Smooth muscle cell of the brain vasculature (primary cell): ENCODE measurements around the gene POLR3G.

ENCODE experiments used
- DNase-seq: peaks from one replicate; pipeline ENCODE4 v3.0.0-alpha.2; 2012; ENCODE audit warnings: low read depth, low spot score

POLR3G gene

DNA sequence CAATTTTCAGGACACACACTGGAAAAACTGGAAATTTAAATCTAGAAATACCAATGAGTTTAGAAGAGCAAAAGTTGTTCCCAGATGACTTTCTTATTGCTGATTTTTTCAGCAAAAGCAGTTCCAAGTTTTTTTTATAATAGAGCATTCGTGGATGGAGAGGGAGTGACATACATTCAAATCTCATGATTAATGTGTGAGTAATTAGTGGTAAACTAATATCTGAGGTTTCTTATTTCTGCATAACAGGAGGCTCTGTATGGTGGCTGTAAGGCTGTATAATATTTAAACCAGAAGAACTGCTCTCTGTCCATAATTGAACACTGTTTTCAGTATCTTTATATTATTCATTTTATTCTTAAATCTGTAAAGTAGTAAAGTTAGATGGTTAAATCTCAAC lies 28.9 kb downstream of the POLR3G start:
- DNase-seq, result no peak

DNA sequence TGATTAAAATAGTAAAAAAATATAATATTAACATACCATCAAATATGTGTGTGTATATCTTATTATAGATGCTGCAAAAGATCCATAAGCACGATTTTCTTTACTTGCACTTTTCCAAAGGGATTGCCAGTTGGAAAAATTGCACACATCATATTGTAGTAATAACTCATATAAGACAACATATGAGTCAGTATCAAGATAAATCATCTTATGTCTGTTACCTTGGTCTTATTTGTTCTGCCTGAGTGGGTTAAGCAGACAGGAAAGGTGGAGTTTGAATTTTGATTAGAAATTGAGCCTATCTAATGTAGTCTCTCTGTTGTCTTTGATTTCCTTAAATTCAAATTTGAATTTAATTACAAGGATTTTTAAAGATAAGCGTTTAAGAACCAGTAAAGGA lies 30.1 kb downstream of the POLR3G start:
- DNase-seq, result no peak

DNA sequence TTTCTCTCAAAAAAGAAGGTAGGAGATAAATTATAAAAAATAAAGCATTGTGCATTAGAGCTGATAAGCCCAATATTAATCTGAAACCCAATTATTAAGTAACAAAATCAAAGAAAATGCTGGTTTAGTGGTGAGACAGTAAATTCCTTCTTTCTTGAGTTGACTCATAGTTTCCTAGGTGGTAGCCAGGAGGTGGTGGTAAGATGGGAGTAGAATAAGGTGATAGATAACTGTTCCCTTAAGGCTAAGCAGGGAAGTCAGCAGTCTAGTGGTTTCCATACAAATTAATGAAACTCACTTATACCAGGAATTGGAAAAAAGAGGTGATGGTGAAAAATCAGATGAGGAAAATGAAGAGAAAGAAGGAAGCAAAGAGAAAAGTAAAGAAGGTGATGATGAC lies 31.6 kb downstream of the POLR3G start:
- no peak for DNase-seq

DNA sequence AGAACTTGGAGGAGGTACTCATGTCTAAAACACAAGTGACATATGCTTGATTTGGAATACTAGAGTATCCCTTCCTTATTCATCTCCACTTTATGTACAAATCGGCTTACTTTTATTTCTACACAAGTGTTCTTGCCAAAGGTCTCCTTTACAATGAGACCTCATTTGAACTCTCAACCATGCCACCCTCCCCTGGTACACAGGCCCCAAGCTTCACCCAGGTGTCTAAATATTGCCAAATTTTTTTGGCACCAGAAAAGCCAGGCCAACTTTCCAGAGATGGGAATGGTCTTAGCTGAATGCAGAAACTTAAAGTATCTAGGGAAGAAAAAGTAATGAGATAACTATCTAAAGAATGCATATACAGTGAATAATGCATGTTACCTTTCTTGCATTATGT lies 35.8 kb downstream of the POLR3G start:
- no peak for DNase-seq

DNA sequence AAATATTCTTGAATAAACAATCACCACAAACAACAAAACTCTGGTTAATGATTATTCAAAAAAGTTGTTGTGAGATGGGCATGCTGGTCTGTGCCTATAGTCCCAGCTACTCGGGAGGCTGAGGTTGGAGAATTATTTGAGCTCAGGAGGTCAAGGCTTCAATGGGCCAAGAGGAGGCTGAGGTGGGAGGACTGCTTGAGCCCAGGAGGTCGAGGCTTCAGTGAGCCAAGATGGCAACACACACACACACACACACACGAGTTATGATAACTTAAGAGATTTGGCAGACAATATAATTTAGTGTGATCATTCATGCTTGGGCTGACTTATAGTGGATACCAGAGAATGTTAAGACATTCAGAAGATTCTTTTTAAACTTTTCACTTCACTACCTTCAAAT lies 39.9 kb downstream of the POLR3G start:
- no peak for DNase-seq

DNA sequence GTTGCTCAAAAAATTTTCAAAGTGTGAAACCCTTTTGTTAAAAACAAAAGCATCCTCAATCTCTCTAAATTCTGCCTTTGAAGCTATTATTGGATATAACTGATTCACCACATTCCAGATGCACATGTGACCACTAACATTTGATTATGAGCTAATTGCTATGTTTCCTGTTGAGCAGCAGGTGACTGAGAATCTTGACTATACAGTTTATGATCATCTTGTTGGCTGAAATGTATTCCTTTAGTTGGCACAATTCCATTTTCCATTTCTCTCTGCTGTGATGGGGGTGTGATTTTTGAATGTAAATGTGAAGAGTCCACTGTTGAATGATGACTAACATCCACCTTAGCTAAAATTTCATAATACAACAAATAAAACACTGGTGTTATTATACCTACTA lies 44.0 kb downstream of the POLR3G start:
- no peak for DNase-seq

DNA sequence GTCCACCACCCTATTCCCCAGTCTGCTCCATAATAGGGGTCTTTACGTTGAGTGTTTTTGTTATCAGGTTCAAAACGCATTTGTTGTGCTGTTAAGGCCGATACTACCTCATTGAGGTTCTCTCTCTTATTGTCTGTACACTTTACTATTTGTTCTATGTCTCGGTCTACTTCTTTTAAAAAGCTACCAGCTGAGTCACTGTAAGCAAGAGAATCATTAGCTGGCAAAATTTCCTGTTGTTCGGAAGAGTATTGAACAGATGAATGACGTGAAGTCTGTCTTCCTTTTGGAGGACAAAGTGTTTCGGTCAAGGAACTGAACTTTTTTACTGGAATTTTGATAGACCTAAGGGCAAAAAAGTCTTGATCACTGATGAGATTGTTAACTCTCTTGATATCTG lies 44.4 kb downstream of the POLR3G start:
- no peak for DNase-seq

DNA sequence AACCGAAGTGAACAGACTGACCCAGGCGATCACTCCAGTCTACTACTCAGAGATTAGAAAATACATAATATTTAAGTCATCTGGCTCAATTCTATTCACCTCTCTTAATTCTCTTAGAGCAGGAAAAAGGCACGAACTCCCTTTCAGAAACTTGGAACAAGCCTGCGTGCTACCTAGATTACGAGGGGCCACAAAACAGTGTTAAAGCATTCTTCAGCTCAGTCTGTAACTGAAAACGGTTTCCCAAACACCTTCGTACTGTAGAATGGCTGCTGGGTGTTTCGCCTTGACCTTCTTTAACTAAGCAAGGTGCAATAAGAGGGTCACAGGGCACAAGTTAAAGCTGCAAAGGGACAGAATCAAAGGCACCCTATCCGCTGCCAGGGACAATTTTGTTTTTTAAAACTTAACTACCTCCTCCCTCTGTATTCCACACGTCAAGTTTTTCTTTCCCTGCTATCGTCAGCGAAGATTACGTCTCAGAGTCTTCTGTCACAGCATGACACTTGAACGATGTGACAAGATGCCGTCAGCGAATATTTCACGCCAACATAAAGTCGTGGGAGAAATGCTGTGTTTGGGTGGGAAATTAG lies 54.0 kb downstream of the POLR3G start:
- no peak for DNase-seq

DNA sequence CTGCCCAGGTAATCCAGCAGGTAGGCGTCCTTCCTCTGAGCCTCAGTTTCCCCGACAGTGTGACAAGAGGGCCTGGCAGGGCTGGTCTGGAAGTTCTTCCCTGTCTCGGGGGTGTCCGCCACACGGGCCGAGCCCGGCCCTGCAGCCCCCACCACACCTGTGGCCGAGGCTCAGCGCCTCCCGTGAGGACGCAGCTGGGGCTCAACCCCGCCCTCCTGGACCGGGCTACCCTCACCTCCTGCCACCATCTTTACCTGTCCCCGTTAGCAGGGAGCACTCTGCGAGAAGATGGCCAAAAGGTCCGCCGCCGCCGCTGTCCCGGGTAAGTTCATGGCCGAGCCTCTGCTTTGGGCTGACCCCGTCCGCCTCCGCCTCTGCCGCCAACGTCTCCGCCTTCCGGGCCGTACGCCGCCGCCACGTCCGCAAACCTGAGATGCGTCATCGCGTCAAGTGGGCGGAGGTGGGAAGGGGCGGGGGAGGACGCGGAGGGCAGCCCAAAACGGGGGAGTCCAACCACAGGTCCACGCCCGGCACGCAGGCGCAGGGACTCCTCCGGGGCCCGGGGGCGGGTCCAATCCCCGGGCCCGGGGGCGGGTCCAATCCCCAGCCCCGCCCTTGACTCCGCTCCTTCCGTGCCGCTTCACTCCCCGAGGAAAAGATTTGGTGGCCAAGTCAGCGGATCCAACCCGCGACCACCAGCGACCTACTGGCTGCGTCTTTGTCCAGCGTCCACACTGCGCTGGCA lies 54.7 kb downstream of the POLR3G start, which contains the start of gene LYSMD3:
LYSMD3 (minus strand) TSS at position 391 of the 745 bp plus-strand sequence. CDS start 4,295 bp downstream, outside the sequence.
- DNase-seq, result peak; percentile 93

DNA sequence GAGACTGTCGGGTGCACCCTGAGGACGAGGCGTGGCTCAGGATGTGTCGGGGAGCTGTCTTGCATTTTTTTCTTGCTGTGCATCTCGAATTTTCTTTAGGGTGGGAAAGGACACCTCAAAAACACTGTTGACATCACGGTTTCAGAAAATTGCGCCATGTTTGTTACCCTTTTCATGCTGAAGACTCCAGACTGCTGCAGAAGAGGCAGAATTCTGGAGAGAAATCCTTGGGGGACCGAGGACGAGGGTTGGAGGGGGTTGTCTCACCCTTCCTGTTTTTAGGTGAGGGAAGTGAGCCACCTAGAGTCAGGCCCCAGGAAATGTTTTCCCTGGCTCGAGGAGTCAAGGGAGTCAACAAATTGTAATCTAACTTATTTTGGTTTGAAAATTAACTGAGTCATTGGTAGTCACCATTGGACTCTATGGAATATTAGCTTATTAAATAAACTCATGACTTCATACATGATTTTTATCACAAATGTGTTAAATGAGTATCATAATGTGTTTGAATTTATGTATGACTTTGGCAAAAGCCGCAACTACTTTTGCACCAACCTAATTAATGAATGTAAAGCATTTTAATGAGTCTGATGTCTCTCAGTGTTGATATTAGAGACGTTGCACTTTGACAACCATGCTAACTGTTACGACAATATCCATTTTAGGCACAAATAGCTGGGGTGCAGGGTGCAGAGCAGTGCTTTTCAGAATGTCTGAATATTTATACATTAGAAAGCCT lies 55.4 kb downstream of the POLR3G start:
- peak; percentile 37 for DNase-seq

DNA sequence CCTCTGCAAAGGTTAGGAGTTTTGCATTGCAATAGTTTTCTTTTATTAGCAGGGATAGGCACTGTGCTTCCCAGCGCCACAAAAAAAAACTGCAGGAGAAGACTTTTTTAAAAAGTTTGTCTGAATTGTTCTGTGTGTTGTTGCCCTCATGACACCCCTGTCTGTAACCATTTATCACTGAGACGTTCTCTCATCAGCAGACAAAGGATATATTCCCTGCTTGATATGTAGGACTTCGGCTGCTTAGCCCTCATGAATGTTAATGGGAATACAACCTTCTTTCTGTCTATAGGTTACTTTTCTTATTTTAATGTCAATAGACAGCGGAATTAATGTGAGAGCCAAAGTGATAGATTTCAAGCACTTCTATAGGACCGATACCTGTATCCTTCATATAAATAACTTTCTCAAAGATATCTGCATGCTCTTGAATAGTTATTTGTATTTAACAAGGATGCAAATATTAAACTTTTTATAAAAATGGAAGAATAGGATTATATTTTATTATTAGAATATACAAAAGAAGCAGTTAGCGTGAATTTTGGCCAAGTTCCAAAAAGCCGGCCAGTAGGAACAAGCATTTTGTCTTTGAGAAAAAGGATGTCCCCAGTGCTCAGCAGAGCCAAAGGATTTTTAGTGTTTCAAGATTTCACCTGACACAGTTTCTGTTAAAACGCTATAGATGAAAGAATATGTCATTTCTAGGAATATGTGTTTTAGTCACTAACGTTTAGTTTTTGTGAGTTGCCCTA lies 56.2 kb downstream of the POLR3G start:
- DNase-seq, result no peak

DNA sequence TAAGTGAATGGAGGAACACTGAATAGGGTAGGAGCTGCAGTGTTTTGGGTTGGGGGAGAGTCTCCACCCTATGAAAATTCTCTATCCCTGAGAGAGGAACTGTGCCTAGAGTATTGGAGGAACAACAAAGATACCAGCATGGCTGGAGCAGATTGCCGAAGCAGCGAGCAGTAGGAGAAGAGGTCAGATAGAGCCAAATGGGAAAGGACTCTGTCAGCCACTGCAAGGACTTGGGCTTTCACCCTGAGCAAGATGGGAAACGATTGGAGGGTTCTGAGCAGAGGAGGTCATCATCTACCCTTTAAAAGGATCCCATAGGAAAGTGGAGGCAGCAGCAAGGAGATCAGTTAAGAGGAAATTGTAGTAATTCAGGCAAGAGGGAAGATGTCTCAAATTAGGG lies 59.1 kb downstream of the POLR3G start:
- DNase-seq, result no peak

DNA sequence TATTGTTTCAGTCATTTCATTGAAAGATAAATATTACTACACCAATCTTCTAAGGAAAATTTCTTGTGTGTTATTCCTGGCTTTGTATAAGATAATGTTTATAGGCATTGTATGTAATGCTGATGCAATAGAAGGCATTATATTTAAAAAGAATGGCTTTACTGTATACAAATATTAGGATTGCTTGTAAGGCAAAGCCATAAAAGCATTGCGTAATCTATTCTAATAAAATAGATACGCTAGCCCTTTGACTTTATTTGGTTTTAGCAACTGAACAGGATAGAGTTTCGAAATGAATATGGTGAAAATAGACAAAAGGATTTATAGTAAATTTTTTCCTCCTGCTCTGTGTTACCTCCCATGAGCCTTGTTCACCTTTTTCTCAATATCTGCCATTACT lies 60.3 kb downstream of the POLR3G start:
- DNase-seq, result no peak

DNA sequence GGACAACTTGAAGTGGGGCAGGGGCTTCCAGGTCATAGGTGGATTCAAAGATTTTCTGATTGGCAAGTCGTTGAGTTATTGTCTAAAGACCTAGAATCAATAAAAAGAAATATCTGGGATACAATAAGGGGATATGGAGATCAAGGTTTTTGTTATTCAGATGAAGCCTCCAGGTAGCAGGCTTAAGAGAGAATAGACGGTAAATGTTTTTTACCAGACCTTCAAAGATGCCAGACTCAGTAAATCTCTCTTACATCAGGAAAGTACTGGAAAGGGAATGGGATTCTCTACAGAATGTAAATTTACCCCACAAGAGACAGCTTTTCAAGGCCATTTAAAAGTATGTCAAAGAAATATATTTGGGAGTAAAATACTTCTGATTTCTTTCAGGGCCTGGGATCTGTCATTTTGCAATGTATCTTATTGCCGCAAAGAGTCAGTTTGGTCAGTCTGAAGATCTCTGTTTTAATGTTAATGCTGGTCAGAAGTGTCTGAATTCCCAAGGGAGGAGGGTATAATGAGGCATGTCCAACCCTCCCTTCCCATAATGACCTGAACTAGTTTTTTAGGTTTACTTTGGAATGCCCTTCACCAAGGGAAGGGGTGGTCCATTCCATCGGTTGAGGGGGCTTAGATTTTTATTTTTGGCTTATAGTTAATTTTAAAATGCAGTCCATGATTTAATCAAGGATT lies 68.3 kb downstream of the POLR3G start:
- no peak for DNase-seq

DNA sequence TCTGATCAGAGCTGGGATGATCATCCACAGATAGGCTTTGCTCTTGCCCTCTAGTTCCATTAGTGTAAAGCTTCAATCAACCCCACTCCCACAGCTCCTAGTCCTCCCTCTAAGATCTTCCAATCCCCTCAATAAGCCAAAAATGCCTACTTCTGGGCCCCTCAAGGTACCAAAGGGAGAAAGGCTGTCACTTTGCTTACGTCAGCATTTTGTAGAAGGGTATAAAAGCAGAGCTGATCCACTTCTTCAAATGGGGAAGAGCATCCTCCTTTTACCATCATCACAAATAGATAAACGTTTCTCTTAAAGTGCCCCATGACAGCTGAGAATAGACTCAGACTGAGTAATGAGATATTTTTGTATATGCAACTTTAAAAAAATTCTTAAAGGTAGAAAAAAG lies 70.8 kb downstream of the POLR3G start:
- DNase-seq, result no peak

DNA sequence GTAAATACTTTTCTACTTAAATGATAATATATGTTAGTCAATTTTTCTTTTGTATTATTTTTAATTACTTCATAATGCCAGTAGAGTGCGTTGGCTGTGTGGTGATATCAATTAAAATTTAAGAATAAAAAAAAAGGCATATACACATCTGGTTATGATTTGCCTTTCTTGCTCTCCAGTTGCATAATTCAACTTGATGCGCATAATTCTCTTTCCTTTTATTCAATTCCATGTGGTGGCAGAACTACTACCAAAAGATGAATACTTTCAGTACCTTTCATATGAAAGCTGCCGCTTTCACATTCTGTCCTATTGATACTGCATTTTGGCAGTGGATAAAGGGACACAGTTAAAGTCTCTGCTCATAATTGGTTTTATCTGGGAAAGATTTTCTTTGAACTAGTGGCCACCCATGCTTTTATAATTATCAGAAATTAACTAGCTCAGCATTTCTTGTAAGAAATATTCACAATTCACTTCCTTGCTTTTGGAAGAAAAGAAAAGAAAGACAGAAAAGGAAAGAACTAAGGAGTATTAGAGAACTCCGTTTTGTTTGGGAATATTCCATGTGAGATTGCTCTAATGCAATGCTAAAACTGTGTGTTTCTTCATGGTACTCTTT lies 71.7 kb downstream of the POLR3G start:
- no peak for DNase-seq

DNA sequence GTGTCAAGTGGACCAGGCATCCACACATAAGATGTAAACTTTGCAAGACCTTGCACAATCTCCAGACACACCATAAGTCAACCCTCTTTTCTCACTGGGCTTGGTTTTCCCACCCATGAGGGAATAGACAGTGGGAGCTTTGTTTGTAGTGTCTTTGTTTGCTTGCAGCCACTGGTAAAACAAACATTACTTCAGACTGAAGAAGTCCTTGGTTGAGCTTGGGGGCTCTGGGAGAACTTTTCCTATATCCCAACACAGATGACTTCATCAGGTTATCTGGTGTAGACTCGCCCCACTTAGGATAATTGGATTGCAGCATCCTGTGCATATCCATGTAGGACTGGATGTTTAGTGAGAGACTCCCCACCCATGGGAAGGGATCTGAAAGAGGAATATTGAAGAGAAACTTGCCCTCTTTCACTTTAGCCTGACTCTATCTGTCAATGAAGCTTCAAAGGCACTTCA lies 72.4 kb downstream of the POLR3G start:
- DNase-seq, result no peak

DNA sequence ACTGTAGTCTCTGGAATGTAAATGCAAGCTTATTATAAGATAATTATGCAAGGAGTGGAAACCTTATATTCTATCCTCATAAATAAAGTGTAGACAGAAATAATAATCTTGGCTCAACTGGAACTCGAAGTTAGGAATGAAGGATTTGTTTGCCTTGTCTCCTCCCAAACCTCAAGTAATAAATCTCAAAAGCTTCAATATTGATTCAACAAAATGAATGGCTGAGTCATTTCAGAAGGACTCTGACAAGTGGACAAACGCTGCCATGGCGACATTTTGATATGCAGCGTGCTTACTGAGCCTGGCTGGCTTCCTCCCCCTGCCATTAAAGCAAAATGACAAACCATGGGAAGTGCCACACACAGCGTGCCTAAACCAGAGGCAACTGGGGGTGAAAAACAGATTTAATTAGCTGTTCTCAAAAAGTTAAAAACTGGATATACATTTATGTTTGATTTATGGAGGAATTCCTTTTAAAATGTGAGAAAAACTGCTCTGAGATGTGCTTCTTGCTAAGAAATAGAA lies 73.5 kb downstream of the POLR3G start:
- DNase-seq, result no peak

DNA sequence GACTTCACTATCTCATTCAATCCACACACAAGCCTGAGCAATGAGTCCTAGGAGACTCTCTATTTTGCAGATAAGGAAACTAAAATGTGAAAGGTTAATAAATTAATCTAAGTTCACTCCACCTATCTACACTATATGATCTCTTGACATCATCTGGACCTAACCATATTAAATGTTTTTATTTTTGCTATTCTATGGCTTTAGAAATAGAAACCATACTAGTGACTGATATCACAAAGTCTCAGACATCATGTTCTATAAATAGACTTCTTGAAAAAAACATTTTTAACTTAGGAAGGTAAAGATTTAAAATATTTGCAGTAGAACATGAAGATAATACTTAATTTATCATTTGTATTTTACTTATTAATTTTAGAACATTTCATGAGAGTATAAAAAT lies 74.6 kb downstream of the POLR3G start:
- no peak for DNase-seq

DNA sequence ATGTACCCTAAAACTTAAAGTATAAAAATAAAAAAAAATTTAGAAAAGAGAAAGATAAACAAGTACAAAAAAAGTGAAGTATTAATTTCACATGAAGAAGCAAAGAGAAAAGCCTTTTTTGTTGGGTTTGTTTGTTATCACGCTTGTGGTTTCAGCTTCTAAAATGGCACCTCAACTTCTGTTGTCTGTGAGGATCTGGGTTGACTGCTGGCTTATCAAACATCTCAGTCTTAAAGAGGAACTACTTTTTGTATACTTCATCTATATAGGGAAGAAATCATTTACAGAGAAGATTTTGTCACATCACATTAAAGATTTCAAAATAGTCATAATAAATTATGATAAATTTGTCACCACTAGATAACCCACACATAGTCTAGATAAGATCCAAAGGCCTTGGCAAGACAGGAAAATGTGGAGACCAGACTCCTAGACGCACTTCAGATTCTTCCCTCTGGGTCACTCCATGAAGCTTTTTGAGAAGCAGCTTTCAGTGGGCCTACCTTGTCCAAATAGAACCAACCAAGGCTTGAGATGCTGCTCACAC lies 75.1 kb downstream of the POLR3G start:
- DNase-seq, result no peak
